GM19467 (cell line): Measurements from ENCODE around the gene LYPLAL1.
"Not testable (repeated sequence)": the region's sequence is repeated elsewhere in the genome, so short reads cannot be mapped to it uniquely, and the experiment has no call there.

Experiments used
- ATAC-seq: cut with Tn5 transposase; IDR thresholded peaks from one replicate; pipeline ENCODE4 v1.9.1; 2021; ENCODE audit warnings: mild to moderate bottlenecking, moderate library complexity; ENCODE audit not compliant: unreplicated experiment

LYPLAL1 gene

GRCh38 chr1:219161371-219161770 lies 12.3 kb upstream of the LYPLAL1 start:
- ATAC-seq, result no peak

GRCh38 chr1:219163401-219163954 lies 10.2 kb upstream of the LYPLAL1 start:
- ATAC-seq, result no peak

- no peak for ATAC-seq
Observed at GRCh38 chr1:219171192-219171935, 2.3 kb upstream of the LYPLAL1 start.

- ATAC-seq, result no peak
Observed at GRCh38 chr1:219172821-219173220, 857 bp upstream of the LYPLAL1 start.

- ATAC-seq, result peak; percentile 3
Observed at GRCh38 chr1:219173434-219173757, 282 bp upstream of the LYPLAL1 start.

- ATAC-seq, result peak; percentile 30
Observed at GRCh38 chr1:219174460-219175211, 958 bp downstream of the LYPLAL1 start.

GRCh38 chr1:219175212-219175564 lies 1.5 kb downstream of the LYPLAL1 start:
- ATAC-seq, result no peak

GRCh38 chr1:219176168-219176567 lies 2.5 kb downstream of the LYPLAL1 start:
- no peak for ATAC-seq

GRCh38 chr1:219177363-219177762 lies 3.7 kb downstream of the LYPLAL1 start:
- peak; percentile 27 for ATAC-seq

GRCh38 chr1:219177940-219178339 lies 4.3 kb downstream of the LYPLAL1 start:
- ATAC-seq, result no peak

GRCh38 chr1:219179293-219179692 lies 5.6 kb downstream of the LYPLAL1 start:
- ATAC-seq, result no peak

GRCh38 chr1:219184337-219184736 lies 10.7 kb downstream of the LYPLAL1 start:
- no peak for ATAC-seq

GRCh38 chr1:219185486-219186117 lies 11.9 kb downstream of the LYPLAL1 start:
- no peak for ATAC-seq

GRCh38 chr1:219188331-219188803 lies 14.7 kb downstream of the LYPLAL1 start:
- peak; percentile 44 for ATAC-seq

GRCh38 chr1:219189021-219189824 lies 15.5 kb downstream of the LYPLAL1 start:
- ATAC-seq, result peak; percentile 71

- no peak for ATAC-seq
Observed at GRCh38 chr1:219189952-219190351, 16.3 kb downstream of the LYPLAL1 start.

GRCh38 chr1:219190605-219191004 lies 16.9 kb downstream of the LYPLAL1 start:
- ATAC-seq, result no peak

GRCh38 chr1:219195833-219196232 lies 22.2 kb downstream of the LYPLAL1 start:
- ATAC-seq, result not testable (repeated sequence)

- ATAC-seq, result no peak
Observed at GRCh38 chr1:219201656-219202055, 28.0 kb downstream of the LYPLAL1 start.

GRCh38 chr1:219202567-219202966 lies 28.9 kb downstream of the LYPLAL1 start:
- no peak for ATAC-seq

- no peak for ATAC-seq
Observed at GRCh38 chr1:219206350-219206749, 32.7 kb downstream of the LYPLAL1 start.
